HepG2 (cell line): Measurements from ENCODE around the gene GRAMD1A. TPM values are rescaled to one million over a fixed set of nuclear protein-coding genes. Genes with fewer than 3 reads are reported as not detected.
A peak's percentile ranks its signal among the peaks of the same experiment; 100 is the strongest.

Experiments
- ATAC-seq: fragments of 200-7000 bp; cut with Tn5 transposase; 3 replicates; pipeline ENCODE4 v1.9.1; 2020; ENCODE audit warnings: mild to moderate bottlenecking, moderate library complexity
- BruUV-seq: library from RNA; stranded (reverse); fragments of 400-500 nt; replicated peaks from 2 replicates; lab custom pipeline; 2021; lab: Mats Ljungman, UMichigan
- CTCF ChIA-PET: fragments of 300-600 bp; formaldehyde crosslinking; extraction: SDS; loops from one replicate; lab custom pipeline; 2021; ENCODE audit warnings: low total read pairs, inconsistent platforms, low intra/inter-chr PET ratio; lab: Yijun Ruan, JAX
- POLR2A ChIA-PET: fragments of 350-600 bp; sonication (Branson Sonifier 250); formaldehyde crosslinking; loops from one replicate; lab custom pipeline; 2020; ENCODE audit warnings: antibody characterized with exemption, inconsistent platforms; lab: Yijun Ruan, JAX
- DNase-seq: peaks from one replicate; pipeline ENCODE4 v3.0.0-alpha.2; 2015; ENCODE audit warnings: low spot score
- FAIRE-seq: peaks from 3 replicates; lab custom pipeline; 2011; peaks lifted over from hg19 to GRCh38; lab: Jason Lieb, UNC
- H2AFZ ChIP-seq: one replicate; pipeline ENCODE4 v1.6.1; 2011; ENCODE audit warnings: low read length, inconsistent platforms
- H3K27ac ChIP-seq: fragments of 300-600 bp; 3 replicates; pipeline ENCODE4 v1.8.0; 2011; ENCODE audit warnings: mixed run types, mild to moderate bottlenecking, mixed read lengths, low read length, inconsistent platforms; ENCODE audit not compliant: insufficient read depth; ENCODE audit errors: extremely low read length
- H3K27me3 ChIP-seq, 2 experiments: fragments of 200-600 bp in 1 of 2; 2 replicates in 1 of 2; 3 replicates in 1 of 2; pipeline versions ENCODE4 v1.6.0 to v1.8.0; 2011; ENCODE audit warnings: low read length in 2 of 2, mild to moderate bottlenecking in 2 of 2, moderate library complexity in 2 of 2, inconsistent platforms in 1 of 2; ENCODE audit not compliant: insufficient read depth in 2 of 2, control insufficient read depth in 1 of 2
- H3K36me3 ChIP-seq, 2 experiments: fragments of 200-600 bp in 1 of 2; replicated peaks in 1 of 2; 2 replicates in 1 of 2; 3 replicates in 1 of 2; pipeline versions ENCODE4 v1.5.1 to v1.8.0; 2011; ENCODE audit warnings: low read length in 2 of 2, inconsistent platforms in 1 of 2; ENCODE audit not compliant: insufficient read depth in 2 of 2, control insufficient read depth in 1 of 2
- H3K4me1 ChIP-seq: 2 replicates; pipeline ENCODE4 v1.5.1; 2012; ENCODE audit warnings: low read length, inconsistent platforms; ENCODE audit not compliant: insufficient read depth
- H3K4me2 ChIP-seq: 2 replicates; pipeline ENCODE4 v1.6.0; 2011; ENCODE audit warnings: low read depth, low read length, inconsistent platforms
- H3K4me3 ChIP-seq, 3 experiments: fragments of 200-600 bp in 1 of 3; sonication (generic), shearing (Covaris generic) in 1 of 3; replicated peaks in 1 of 3; 2 replicates each; pipeline ENCODE4 v1.5.1; 2011 to 2016; ENCODE audit warnings: low read length in 3 of 3, inconsistent platforms in 2 of 3, low read depth in 2 of 3, mild to moderate bottlenecking in 2 of 3, control low read depth in 1 of 3, mixed read lengths in 1 of 3; ENCODE audit not compliant: insufficient read depth in 1 of 3
- H3K79me2 ChIP-seq: one replicate; pipeline ENCODE4 v1.6.1; 2011; ENCODE audit warnings: low read length, inconsistent platforms; ENCODE audit not compliant: insufficient read depth
- H3K9ac ChIP-seq: 2 replicates; pipeline ENCODE4 v1.6.0; 2011; ENCODE audit warnings: mild to moderate bottlenecking, low read depth, low read length, inconsistent platforms; ENCODE audit not compliant: insufficient read depth
- H3K9me3 ChIP-seq: 2 replicates; pipeline ENCODE4 v1.5.1; 2012; ENCODE audit warnings: mild to moderate bottlenecking, low read length
- H4K20me1 ChIP-seq: 2 replicates; pipeline ENCODE4 v1.6.0; 2011; ENCODE audit warnings: inconsistent platforms, mild to moderate bottlenecking, low read length, moderate library complexity; ENCODE audit not compliant: insufficient read depth
- AKAP8 ChIP-seq: sonication (generic); formaldehyde crosslinking; IDR thresholded peaks from 2 replicates; pipeline ENCODE4 v1.5.1; 2020; ENCODE audit warnings: mild to moderate bottlenecking, missing genetic modification reagents
- EHMT2 ChIP-seq: fragments of 200-600 bp; sonication (generic); IDR thresholded peaks from 2 replicates; pipeline ENCODE4 v1.7.0; 2017; ENCODE audit warnings: antibody characterized with exemption, low read depth, low read length, borderline replicate concordance
- RBFOX2 ChIP-seq: fragments of 200-400 bp; formaldehyde crosslinking; IDR thresholded peaks from 2 replicates; pipeline ENCODE4 v1.6.1; 2017; ENCODE audit warnings: low read depth, mild to moderate bottlenecking, low read length
- ZFP91 ChIP-seq: sonication (generic); formaldehyde crosslinking; IDR thresholded peaks from 2 replicates; pipeline ENCODE4 v1.9.0; 2022; ENCODE audit warnings: missing genetic modification reagents, mild to moderate bottlenecking, borderline replicate concordance
- ZNF121 ChIP-seq: sonication (generic); formaldehyde crosslinking; IDR thresholded peaks from 2 replicates; pipeline ENCODE4 v1.5.0; 2020; ENCODE audit warnings: mild to moderate bottlenecking, missing genetic modification reagents
- ZSCAN31 ChIP-seq: sonication (generic); formaldehyde crosslinking; IDR thresholded peaks from 2 replicates; pipeline ENCODE4 v1.5.0; 2020; ENCODE audit warnings: low read depth, mild to moderate bottlenecking, missing genetic modification reagents
- WGBS: methylation state at CpG from one replicate; pipeline ENCODE4 v1.1.6; 2017; ENCODE audit warnings: low lambda C conversion rate; 5-methylcytosine and 5-hydroxymethylcytosine counted together
- in situ Hi-C: cut with HindIII; loops from 2 replicates; pipeline ENCODE4 v1.10.0; 2017; ENCODE audit warnings: low pct_unique_long_range_greater_than_20kb; ENCODE audit not compliant: extremely low pct_ligation_motif_present
- intact Hi-C: fragments of 100-400 bp; cut with micrococcal nuclease; formaldehyde crosslinking; loops from one replicate; pipeline ENCODE4 v1.10.0; 2022; ENCODE audit not compliant: unreplicated experiment
- polyA plus RNA-seq, 8 experiments: library from polyadenylated mRNA; depleted of rRNA in 3 of 8; stranded (reverse) in 7 of 8; unstranded in 1 of 8; fragments of >200 nt; fragmentation: Illumina TruSeq in 4 of 8; extraction: Trizol in 4 of 8; gene quantifications; 2 replicates each; pipeline versions ENCODE4 v1.2.1 to v1.2.3, GENCODE V29; 2011 to 2016; ENCODE audit warnings: low read depth in 4 of 8, missing spikeins in 1 of 8, mixed read lengths in 1 of 8; ENCODE audit not compliant: insufficient read depth in 1 of 8
- total RNA-seq, 5 experiments: library from RNA; depleted of rRNA; stranded (reverse); fragments of >200 nt; fragmentation: Illumina TruSeq; extraction: Trizol; gene quantifications; 2 replicates each; pipeline ENCODE4 v1.2.3, GENCODE V29; 2016; ENCODE audit warnings: low read depth in 1 of 5
- TF ChIP-seq, protein P1 (sequence below): IDR thresholded peaks from 2 replicates; pipeline ENCODE4 v1.6.1; 2016

The GRAMD1A gene
- total and polyA plus RNA-seq, 2 of the 13 experiments (the other 11 are each of a cell fraction or from before 2014, with no cell fraction given) = 14.7 to 181 TPM

DNA sequence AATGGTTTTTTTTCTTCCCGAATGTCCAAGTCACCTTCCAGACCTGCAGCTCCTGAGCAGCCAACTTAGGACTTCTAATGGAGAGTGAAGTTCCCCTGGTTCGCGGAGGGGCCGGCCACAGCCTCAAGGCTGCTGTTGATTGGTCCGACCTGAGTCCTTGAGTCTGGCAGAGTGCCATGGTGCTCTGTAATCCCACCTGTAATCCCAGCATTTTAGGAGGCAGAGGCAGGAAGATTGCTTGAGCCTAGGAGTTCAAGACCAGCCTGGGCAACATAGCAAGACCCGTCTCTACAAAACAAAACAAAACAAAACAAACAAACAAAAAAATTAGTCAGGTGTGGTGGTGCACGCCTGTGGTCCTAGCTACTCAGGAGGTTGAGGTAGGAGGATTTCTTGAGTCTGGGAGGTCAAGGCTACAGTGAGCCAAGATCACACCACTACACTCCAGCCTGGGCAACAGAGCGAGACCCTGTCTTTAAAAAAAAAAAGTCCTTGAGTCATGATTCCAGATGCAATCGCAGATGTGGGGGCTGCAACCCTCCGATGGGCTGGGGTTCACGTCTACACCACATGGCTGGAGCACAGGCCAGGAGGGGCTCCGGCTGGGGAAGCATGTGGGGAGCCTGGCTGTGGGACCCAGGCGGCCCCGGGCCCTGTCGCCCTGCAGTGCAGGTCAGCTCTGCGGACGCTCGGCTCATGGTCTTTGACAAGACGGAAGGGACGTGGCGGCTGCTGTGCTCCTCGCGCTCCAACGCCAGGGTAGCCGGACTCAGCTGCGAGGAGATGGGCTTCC lies 59.1 kb downstream of the GRAMD1A start:
- no peak overlapping the region for H3K4me3 ChIP-seq
- no peaks in the 10 kb centered on the region for H3K79me2 ChIP-seq
- H4K20me1 ChIP-seq = peaks cover 28% of the 10 kb centered on the region; the same call in 1 of the 2 replicates
- POLR2A ChIA-PET = no interaction called here
- no peaks in the 10 kb centered on the region for H3K27me3 ChIP-seq
- 0 out of 2 replicates have a peak, but pooled peaks cover 1% of the 10 kb centered on the region for H3K4me1 ChIP-seq
- no TSS peak for BruUV-seq
- H3K9ac ChIP-seq = no peak overlapping the region
- H3K36me3 ChIP-seq = peaks cover 12 to 18% of the 10 kb centered on the region in 2 experiments; a peak in 4 of 5 replicates
- ATAC-seq (peak; percentile 7), DNase-seq (no peak), FAIRE-seq (no peak)
- no peaks in the 10 kb centered on the region for H3K9me3 ChIP-seq
- H3K4me2 ChIP-seq = no peak overlapping the region
- WGBS = 99% methylated on average over 12 of the region's 26 CpGs
- no peak overlapping the region for H2AFZ ChIP-seq
- CTCF ChIA-PET = no interaction called here
- TF ChIP-seq EHMT2 (no peak), ZNF121 (peak; percentile 65), RBFOX2 (0 out of 2 replicates have a peak, but pooled peaks have one; percentile 52), AKAP8 (CRISPR knock-in tag) (0 out of 2 replicates have a peak, but pooled peaks have one; percentile 29), ZFP91 (CRISPR knock-in tag) (0 out of 2 replicates have a peak, but pooled peaks have one; percentile 20), ZSCAN31 (CRISPR knock-in tag) (no peak)
- TF ChIP-seq, protein P1, sequence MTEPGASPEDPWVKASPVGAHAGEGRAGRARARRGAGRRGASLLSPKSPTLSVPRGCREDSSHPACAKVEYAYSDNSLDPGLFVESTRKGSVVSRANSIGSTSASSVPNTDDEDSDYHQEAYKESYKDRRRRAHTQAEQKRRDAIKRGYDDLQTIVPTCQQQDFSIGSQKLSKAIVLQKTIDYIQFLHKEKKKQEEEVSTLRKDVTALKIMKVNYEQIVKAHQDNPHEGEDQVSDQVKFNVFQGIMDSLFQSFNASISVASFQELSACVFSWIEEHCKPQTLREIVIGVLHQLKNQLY (CRISPR knock-in tag) = no peak
- intact Hi-C loops = no loop called here
- in situ Hi-C loops = no loop called here
- no peak overlapping the region for H3K27ac ChIP-seq
